HG02884 (cell line): ENCODE data around the gene BCL2A1.
"Not testable (repeated sequence)": the region's sequence is repeated elsewhere in the genome, so short reads cannot be mapped to it uniquely, and the experiment has no call there.

Experiments used
- ATAC-seq: cut with Tn5 transposase; IDR thresholded peaks from one replicate; pipeline ENCODE4 v1.9.1; 2021; ENCODE audit warnings: mild to moderate bottlenecking, moderate library complexity; ENCODE audit not compliant: unreplicated experiment

BCL2A1 gene

DNA sequence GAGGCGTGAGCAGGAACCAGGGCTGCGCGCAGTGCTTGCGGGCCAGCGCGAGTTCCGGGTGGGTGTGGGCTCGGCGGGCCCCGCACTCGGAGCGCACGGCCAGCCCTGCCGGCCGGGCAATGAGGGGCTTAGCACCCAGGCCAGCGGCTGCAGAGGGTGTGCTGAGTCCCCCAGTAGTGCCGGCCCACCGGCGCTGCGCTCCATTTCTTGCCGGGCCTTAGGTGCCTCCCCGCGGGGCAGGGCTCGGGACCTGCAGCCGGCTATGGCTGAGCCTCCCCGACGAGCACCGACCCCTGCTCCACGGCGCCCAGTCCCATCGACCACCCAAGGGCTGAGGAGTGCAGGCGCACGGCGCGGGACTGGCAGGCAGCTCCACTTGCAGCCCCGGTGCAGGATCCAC lies 44.9 kb downstream of the BCL2A1 start:
- ATAC-seq = not testable (repeated sequence)

DNA sequence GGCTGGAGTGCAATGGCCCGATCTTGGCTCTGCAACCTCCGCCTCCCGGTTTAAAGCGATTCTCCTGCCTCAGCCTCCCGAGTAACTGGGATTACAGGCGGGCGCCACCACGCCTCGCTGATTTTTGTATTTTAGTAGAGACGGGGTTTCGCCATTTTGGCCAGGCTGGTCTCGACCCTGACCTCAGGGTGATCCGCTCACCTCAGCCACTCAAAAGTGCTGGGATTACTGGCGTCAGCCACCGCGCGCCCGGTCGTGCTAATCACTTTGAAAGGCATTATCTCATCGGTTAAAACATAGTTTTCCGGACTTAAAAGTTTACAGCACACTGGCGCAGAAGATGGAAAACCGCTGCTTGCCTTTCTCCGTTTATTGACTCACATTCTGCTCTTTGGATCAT lies 46.6 kb downstream of the BCL2A1 start:
- no peak for ATAC-seq

- peak; percentile 90 for ATAC-seq
These were observed 47.4 kb downstream of the BCL2A1 start for GRCh38 chr15:79923515-79924169.

DNA sequence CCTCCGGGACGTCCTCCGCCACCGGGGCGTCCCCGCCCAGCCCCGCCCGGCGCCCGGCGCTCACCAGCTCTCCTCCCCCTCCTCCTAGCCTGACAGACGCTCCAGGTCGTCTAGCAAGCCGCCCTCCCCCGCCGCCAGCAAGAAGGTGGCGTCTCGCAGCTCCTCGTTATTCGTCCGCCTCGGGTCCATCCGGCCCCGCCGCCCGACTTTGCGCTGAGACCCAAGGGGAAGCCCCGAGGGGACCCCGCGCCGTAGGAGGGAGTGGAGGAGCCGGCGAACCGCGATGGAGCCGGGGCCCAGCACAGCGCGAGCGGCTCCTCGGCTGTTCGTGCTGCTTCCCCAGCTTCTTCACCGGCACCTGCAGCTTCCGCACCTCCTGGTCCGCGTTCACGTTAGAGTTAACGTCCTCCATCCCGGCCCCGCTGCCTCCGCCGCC lies 47.9 kb downstream of the BCL2A1 start:
- ATAC-seq = peak; percentile 37

- ATAC-seq = no peak
These were observed 48.4 kb downstream of the BCL2A1 start for GRCh38 chr15:79922512-79923078.

DNA sequence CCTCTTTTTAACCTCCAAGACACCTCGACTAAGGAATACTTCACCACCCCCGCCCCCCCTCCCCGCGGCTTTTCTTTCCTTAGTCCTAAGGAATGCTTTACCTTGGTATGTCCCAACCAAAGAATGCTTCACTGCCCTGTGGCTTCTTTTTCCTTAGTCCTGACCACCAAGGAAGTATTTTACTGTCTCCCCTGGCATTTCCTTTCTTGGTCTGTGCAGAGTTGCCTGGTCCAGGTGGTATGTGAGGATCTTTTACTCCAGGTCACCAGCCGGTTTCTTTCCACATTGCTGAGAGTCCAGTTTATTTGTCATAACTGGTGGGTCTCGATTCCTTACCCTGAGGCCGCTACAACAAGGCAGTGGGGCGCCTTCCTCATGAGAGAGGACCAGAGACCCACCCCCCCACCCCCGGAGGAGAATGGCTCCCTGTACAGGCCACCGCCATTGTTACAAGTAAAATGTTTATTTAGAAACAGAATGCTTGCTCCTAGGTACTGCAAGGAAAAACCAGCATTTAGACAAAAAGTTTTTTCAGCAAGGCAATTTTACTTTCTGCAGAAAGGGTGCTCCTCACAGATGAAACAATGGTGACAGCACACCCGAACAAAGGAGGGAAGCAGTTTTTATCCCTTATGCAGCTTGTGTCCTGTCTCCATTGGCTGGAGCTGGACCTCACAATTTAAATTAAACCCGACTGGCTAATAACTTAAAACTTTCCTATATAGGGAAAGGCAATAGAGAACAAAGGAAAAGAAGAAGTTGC lies 51.1 kb downstream of the BCL2A1 start:
- no peak for ATAC-seq

DNA sequence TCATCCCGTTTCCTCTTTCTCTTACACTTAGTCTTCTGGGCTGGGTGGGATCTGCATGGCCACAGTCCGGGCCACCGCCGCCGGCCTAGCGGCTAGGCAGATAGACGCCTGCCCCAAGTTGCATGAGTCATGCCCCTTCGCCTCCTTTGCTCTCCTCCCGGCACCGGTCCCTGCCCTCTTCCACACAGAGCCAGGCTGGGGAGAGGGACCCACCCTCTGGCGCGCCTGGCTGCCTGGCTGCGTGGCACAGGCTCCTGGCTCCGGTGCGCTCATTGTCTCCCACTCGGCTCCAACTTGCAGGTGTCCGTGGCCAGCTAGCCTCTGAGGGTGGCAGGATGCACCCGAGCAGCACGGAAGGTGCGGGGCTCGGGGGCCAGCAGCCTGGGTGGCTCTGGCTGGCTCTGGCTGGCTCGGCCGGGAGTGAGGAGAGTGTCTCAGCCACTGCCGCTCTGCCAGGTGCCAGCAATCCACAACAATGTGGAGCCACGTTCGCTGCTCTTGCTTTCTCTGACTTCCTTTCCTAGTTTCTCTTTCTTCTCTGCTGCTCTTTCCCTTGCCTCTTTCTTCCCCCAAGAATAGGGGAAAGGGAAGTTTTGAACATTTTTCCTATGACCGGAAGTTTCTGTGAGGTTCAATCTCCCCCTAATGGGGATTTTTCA lies 51.8 kb downstream of the BCL2A1 start:
- ATAC-seq = no peak

GRCh38 chr15:79918278-79918677 lies 52.7 kb downstream of the BCL2A1 start:
- no peak for ATAC-seq

DNA sequence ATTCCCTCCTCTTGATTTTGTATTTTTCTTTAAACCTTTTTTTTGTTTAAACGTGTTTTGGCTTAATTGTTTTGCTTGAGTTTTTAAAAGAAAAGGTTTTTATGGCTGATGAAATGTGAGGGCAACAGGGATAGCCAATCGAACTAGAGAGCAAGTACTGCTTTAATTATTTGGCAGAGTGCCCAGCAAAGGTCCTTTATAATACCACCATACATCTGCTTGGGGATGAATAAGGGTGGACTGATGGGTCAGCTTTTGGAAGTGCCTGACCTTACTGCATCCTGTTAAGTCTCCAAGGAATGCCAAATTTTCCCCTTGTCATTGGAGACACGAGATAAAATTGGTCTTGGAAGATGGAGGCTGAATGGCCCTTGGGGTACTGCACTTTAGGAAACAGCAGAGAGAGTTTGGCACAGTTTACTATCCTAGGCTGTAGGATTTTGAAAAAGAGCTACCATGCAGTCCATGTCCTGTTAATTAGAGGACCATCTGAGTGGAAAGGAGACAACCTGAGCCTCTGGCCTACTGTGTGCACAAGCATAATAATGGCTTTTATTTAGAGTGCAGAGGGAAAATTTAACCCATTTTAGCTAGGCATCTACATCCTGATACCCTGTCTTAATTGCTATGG lies 54.4 kb downstream of the BCL2A1 start:
- no peak for ATAC-seq

- not testable (repeated sequence) for ATAC-seq
These were observed 55.1 kb downstream of the BCL2A1 start for GRCh38 chr15:79915776-79916501.

DNA sequence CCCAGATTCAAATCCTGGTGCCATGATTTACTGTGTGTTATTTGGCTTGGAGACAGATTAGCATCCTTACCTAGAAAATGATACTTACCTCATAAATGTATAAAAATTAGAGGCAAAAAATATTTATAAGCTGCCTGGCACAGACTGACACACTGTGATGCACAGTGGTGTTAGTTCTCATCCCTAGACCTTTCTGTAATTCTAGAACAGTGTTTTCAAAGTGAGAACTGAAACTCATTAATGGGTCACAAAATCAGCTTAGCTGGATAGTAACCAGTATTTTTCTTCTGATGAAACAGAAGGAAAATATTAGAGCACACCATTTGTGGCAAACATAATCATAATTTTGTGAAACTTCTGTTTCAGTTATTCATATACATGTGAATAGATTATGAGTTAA lies 56.3 kb downstream of the BCL2A1 start:
- ATAC-seq = no peak
